Frontal cortex (tissue), 4 donors: Measurements from ENCODE around the gene INF2. TPM values are rescaled to one million over a fixed set of nuclear protein-coding genes. Genes with fewer than 3 reads are reported as not detected.

Experiments
- DNase-seq, 2 donors: peaks; one replicate each; pipeline ENCODE4 v3.0.0; 2012; ENCODE audit warnings: low spot score in 2 of 2
- FAIRE-seq: peaks from 2 replicates; lab custom pipeline; 2012; peaks lifted over from hg19 to GRCh38; lab: Jason Lieb, UNC
- total RNA-seq: library from RNA; depleted of rRNA; stranded (reverse); fragments of >200 nt; gene quantifications from one replicate; pipeline ENCODE4 v1.2.3, GENCODE V29; 2014
- donor health status: control.
- donor health status: control.
- donor health status: control.

Gene INF2
- total RNA-seq, 1 donor from 2014 or later, result 5.3 TPM

DNA sequence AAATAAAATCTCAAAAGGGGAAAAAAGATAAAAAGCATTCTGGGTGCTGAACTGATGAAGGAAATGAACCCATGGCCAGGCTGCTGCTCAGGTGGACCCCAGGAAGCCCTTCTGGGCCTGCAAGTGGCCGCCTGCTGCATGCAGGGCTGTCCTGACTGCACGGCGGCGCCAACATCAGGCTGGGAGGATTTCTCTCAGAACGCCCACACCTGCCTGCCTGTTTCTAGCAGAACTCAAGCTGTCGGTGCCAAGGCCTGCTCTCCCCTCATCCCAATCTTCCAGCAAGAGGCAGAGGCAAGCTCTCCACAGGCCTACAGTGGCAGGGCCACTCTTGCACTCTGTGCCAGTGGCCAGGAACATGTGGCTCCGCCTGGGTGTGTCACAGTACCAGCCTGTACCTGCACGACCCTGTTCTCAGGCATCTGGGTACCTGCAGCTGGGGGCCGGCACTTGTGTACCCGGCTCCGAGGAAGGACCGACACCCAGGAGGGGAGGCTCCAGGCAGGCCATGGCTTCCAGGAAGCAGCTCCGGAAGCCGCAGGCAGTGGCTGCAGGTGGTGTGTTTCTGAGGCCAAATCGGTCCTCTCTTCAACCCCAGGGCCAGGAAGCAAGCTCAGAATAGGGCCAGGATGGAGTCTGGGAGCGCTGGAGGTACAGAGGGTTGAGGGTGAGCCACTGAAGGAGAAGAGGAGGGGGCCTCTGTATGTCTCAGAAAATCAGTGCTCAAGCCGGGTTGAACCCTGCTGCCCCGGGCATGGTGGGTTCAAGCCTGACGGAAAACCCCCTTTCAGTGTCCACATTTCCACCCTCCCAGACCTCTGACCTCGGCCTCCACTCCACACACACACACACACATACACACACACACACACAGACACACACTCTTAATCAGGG lies 2.5 kb upstream of the INF2 start:
- FAIRE-seq (no peak), DNase-seq (no peak)

- FAIRE-seq (no peak), DNase-seq (no peak)
Measured at GRCh38 chr14:104687601-104688504, 1.6 kb upstream of the INF2 start.

- no peak for DNase-seq
- FAIRE-seq, result no peak
Measured at GRCh38 chr14:104688505-104689108, 811 bp upstream of the INF2 start.

DNA sequence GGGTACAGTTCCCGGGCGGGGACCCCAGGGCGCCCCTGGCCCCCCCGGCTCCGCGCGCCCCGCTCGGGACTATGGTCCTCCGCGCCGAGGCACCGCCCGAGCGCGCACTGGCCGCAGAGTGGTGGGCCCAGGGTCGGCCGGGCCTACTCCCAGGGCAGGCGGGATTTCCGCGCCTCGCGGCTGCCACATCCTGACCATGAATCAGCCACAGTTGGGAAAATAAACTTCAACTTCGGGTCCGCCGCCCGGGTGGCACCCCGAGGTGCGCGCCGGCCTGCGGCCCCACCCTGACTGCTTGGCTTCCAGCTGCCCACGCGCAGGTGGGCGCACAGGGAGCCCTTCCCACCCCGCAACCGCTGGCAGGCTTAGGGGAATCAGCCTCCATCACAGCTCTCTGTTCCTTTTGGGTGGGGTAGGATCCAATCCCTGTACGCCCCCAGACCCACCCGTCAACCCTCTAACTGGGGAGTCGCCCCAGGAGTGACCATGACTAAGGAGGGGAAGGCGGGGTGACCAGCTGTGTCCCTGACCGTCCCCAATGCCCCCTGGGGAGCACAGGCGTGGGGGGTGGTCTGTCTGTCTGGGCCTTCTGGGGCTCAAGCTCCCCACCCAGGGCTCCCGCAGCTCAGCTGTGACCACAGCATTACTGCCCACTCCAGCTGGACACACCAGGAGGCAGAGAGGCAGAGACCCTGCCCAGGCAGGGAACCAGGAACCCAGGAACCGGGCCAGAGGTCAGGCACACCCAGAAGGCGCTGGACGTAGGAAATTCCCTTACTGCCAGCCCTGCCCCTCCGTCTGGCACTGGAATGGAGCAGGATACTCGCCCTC lies 678 bp downstream of the INF2 start:
- DNase-seq (no peak), FAIRE-seq (no peak)

GRCh38 chr14:104690861-104691455 lies 1.5 kb downstream of the INF2 start:
- FAIRE-seq (no peak), DNase-seq (no peak)

GRCh38 chr14:104691546-104692260 lies 2.3 kb downstream of the INF2 start:
- no peak for FAIRE-seq
- no peak for DNase-seq

DNA sequence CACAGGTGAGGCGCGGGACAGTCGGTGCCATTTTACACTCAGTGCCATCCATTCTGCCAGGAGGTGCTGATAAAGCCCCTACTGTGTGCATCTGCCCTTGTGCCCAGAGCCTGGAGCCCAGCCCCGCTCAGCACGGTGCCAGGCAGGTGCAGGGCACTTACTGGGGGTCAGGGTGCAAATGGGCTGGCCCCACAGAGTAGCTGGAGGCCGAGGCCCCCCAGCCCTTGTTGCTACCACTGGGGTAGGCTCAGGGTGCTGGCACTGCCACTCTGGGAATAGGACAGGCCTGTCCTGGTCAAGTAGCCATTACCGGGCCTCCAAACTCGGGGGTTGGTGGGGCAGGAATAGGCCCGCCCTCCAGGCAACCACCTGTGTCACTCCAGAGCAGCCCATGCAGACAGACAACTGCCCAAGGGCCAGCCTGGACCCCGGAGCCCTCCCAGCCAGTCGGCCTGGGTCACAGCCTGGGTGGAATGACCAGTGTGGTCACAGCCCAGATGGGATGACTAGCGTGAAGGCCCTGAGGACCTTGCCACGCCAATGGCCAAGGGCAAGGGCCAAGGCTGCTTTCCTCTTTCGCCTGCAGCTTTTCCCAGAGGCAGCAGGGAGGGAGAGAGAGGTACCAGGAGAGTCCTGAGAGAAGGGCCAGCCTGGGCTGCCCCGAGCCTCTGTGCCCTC lies 3.0 kb downstream of the INF2 start:
- no peak for FAIRE-seq
- no peak for DNase-seq

- no peak for DNase-seq
- no peak for FAIRE-seq
Measured at GRCh38 chr14:104692939-104693315, 3.5 kb downstream of the INF2 start.

DNA sequence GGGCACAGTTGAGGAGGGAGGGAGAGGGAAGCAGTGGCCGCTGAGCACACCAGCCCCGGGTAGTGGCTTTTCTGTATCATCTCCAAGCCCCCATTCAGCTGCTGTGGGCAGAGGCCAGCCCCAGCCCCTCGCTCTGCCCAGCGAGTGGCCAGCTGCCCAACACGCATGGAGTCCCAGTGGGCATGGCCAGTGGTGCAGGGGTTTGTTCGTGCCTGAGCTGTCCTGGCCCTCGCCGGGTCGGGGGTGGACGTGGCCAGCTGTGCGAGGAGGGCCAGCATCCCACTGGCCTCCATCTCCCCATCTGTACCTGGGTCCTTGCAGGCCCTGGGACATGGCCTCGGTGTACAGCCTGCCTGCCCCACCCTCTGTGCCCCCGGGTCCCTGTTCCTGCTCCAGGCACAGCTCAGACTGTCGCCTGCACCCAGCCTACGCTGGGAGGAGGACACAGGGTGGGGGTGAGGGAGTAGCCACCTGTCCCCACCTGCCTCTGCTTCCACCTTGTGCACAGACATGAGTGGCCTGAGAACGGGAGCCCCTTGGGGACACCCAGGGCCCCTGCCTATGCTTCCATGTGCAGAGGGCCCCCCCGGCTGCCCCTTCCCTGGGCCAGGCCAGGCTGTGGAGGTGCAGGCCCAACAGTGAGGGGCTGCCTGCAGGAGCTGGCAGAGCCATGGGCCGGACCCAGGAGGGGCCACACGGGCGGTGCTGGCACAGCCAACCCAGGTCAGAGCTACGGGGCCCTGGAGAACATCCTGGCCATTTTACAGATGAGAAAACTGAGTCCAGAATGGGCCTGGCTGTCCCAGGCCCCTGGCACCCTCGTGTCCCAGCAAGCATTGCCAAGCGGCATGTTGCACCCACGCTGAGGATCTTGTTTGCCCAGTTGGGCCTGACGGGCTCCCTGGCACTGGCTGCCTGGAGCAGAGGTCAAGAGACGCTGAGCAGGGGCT lies 4.3 kb downstream of the INF2 start:
- DNase-seq (no peak), FAIRE-seq (no peak)

DNA sequence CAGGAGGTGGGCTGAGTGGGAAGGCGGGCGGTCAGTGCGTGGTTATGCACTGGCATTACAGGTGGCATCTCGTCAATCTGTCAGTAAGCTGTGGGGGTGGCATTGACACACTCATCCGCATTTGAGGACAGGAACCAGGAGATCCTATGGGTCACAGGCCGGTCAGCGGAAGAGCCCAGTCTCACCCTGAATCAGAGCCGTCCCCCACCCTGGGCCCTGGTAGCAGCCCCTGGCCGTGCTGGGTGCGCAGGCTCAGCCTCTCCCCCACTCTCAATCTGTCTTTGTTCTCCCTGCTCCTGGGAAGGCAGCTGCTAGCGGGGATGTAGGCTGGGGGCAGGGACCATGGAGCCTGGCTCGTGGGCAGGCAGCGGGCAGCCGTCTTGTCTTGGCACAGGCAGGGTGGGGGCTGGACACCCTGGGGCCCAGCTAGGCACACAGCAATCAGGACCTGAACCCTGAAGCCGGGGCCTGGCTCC lies 5.1 kb downstream of the INF2 start:
- DNase-seq, result peak; percentile 70 to 83
- no peak for FAIRE-seq

DNA sequence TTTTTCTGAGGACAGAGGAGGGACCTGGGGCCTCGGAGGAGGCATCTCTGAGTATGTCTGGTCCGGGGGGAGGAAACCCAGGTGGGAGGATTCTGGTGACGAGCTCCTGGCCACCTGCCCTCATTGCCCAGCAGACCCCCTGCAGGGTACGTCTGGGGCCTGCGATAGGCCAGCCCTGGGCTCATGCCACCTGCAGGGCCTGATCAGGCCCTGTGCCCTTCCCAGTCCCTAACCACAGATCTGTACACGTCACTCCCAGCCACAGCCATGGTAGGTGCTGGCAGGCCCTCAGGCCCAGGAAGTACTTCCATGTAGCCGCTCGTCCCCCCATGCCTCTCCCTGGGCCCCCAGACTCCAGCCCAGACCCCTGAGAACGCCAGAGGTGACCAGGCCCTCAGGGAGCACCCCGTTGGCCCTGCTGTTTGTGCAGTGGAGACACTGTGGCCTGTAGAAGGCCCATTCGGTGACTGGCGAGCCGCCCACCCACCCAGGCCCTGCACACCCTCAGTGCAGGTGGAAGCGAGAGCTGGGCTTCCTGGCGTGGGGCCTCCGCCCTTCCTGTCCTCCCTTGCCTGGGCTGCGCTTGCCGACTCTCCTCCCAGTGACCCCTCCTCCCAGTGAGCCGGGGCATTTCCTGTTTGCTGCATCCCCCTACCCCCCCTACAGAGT lies 5.7 kb downstream of the INF2 start:
- DNase-seq (no peak), FAIRE-seq (no peak)

GRCh38 chr14:104695660-104696000 lies 6.2 kb downstream of the INF2 start:
- FAIRE-seq (no peak), DNase-seq (no peak)

- DNase-seq (no peak), FAIRE-seq (no peak)
Measured at GRCh38 chr14:104696671-104697316, 7.4 kb downstream of the INF2 start.

- FAIRE-seq (no peak), DNase-seq (no peak)
Measured at GRCh38 chr14:104697317-104697703, 7.9 kb downstream of the INF2 start.

DNA sequence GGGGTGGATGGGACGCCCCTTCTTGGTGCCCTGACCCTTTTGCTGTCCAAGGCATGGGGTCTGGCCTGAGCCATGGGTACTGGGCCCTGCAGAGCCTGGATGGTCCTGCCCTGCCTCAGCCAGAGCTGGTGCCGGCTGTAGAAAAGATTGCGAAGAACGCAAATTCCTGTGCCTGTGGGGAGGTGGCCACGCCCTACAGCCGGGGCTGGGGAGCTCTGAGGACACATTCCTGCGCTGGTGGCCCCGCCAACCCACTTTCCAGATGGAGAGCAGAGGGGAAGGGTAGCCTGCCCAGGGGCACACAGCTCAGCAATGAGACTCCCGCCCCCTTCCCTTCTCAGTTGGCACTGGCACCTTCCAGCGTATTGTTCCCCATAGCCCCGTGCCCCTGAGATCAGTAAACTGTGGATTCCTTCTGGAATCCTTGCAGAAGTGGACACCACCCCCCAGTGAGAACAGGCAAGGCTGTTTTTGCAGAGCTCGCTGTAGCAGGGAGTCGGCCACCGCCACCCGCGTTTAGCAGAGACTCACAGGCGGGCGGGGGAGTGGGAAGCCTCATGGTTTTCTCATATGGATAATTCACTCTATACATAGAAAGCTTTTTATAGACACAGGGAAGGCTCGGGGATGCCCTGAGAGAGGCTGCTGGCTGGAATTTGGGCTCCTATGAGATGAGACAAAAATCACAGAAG lies 8.6 kb downstream of the INF2 start:
- DNase-seq, result peak in 1 of 2 donors; percentile 65
- FAIRE-seq, result no peak
